OCI-LY7 (cell line): ENCODE measurements around the gene UNC5A. TPM values are rescaled to one million over a fixed set of nuclear protein-coding genes. Genes with fewer than 3 reads are reported as not detected.

ENCODE experiments used
- BruUV-seq: library from RNA; stranded (reverse); fragments of 400-500 nt; replicated peaks from 2 replicates; lab custom pipeline; 2021; lab: Mats Ljungman, UMichigan
- CTCF ChIA-PET: fragments of 300-600 bp; sonication (Branson Sonifier 250); formaldehyde crosslinking; loops from one replicate; lab custom pipeline; 2022; ENCODE audit warnings: antibody characterized with exemption; ENCODE audit not compliant: unreplicated experiment; lab: Charles Lee
- POLR2A ChIA-PET: fragments of 300-600 bp; sonication (Branson Sonifier 250); formaldehyde crosslinking; loops from one replicate; lab custom pipeline; 2022; ENCODE audit warnings: antibody characterized with exemption; lab: Charles Lee
- DNase-seq: peaks from one replicate; pipeline ENCODE4 v3.0.0-alpha.2; 2015; ENCODE audit warnings: low spot score
- H2AFZ ChIP-seq: fragments of 200-600 bp; sonication (generic), shearing (Covaris generic); 2 replicates; pipeline ENCODE4 v1.6.1; 2014; ENCODE audit warnings: mild to moderate bottlenecking, antibody characterized with exemption, low read length, moderate library complexity
- H3K27ac ChIP-seq: fragments of 200-600 bp; sonication (generic); 2 replicates; pipeline ENCODE4 v1.5.1; 2014; ENCODE audit warnings: mixed run types, low read depth, mild to moderate bottlenecking, moderate library complexity, low read length, inconsistent platforms; ENCODE audit not compliant: poor library complexity, severe bottlenecking
- H3K36me3 ChIP-seq: fragments of 200-600 bp; sonication (generic); 2 replicates; pipeline ENCODE4 v1.6.1; 2014; ENCODE audit warnings: mild to moderate bottlenecking, antibody characterized with exemption, low read length, moderate library complexity, mixed read lengths; ENCODE audit not compliant: insufficient read depth
- H3K4me1 ChIP-seq: fragments of 200-600 bp; sonication (generic); 2 replicates; pipeline ENCODE4 v1.5.1; 2014; ENCODE audit warnings: mild to moderate bottlenecking, low read length; ENCODE audit not compliant: insufficient read depth, poor library complexity, severe bottlenecking
- H3K4me2 ChIP-seq: fragments of 200-600 bp; sonication (generic); 2 replicates; pipeline ENCODE4 v1.6.1; 2014; ENCODE audit warnings: mild to moderate bottlenecking, low read length
- H3K4me3 ChIP-seq: fragments of 200-600 bp; sonication (generic); 2 replicates; pipeline ENCODE4 v1.5.1; 2014; ENCODE audit warnings: mild to moderate bottlenecking, low read depth, low read length; ENCODE audit not compliant: poor library complexity, severe bottlenecking
- H3K79me2 ChIP-seq: fragments of 200-600 bp; sonication (generic); 2 replicates; pipeline ENCODE4 v1.6.1; 2016; ENCODE audit warnings: low read depth, mild to moderate bottlenecking, low read length, moderate library complexity, mixed read lengths; ENCODE audit not compliant: insufficient read depth
- H3K9me2 ChIP-seq: fragments of 200-600 bp; sonication (generic); 2 replicates; pipeline ENCODE4 v1.6.1; 2016; ENCODE audit warnings: mild to moderate bottlenecking, low read length, mixed read lengths; ENCODE audit not compliant: insufficient read depth
- H3K9me3 ChIP-seq: fragments of 200-600 bp; sonication (generic); 2 replicates; pipeline ENCODE4 v1.6.1; 2014; ENCODE audit warnings: mild to moderate bottlenecking, mixed run types, low read length, mixed read lengths
- H4K20me1 ChIP-seq: fragments of 200-600 bp; sonication (generic); 2 replicates; pipeline ENCODE4 v1.6.1; 2014; ENCODE audit warnings: mild to moderate bottlenecking, antibody characterized with exemption, low read length, moderate library complexity, mixed read lengths; ENCODE audit not compliant: insufficient read depth
- EZH2phosphoT487 ChIP-seq: fragments of 200-600 bp; sonication (generic); IDR thresholded peaks from 2 replicates; pipeline ENCODE4 v1.6.1; 2018; ENCODE audit warnings: low read depth, borderline replicate concordance, mild to moderate bottlenecking, mixed run types, antibody characterized with exemption, low read length, moderate library complexity, mixed read lengths
- intact Hi-C: fragments of 100-400 bp; cut with micrococcal nuclease; formaldehyde crosslinking; loops from one replicate; pipeline ENCODE4 v1.10.0; 2022; ENCODE audit not compliant: unreplicated experiment
- total RNA-seq, 2 experiments: library from RNA; depleted of rRNA in 1 of 2; stranded (reverse); fragments of >200 nt in 1 of 2; shearing (Covaris generic) in 1 of 2; gene quantifications; 2 replicates each; pipeline ENCODE4 v1.2.3, GENCODE V29; 2014 to 2022
- TF ChIP-seq, protein P1 (sequence below): fragments of 200-600 bp; sonication (generic); conservative IDR thresholded peaks from 2 replicates; pipeline ENCODE4 v1.5.1; 2014; ENCODE audit warnings: mild to moderate bottlenecking, antibody characterized with exemption, low read length, moderate library complexity, mixed read lengths

The UNC5A gene
- total RNA-seq, 2 experiments from 2014 or later: not detected

GRCh38 chr5:176827736-176828414 is 17.5 kb downstream of the UNC5A start:
- H3K79me2 ChIP-seq: no peaks in the 10 kb centered on the region
- no peaks in the 10 kb centered on the region for H3K4me1 ChIP-seq
- no peaks in the 10 kb centered on the region for H3K36me3 ChIP-seq
- DNase-seq: no peak
- no TSS peak for BruUV-seq
- no peak overlapping the region for H3K27ac ChIP-seq
- H2AFZ ChIP-seq: no peak overlapping the region
- no peaks in the 10 kb centered on the region for H4K20me1 ChIP-seq
- TF ChIP-seq EZH2phosphoT487: no peak
- TF ChIP-seq, protein P1, sequence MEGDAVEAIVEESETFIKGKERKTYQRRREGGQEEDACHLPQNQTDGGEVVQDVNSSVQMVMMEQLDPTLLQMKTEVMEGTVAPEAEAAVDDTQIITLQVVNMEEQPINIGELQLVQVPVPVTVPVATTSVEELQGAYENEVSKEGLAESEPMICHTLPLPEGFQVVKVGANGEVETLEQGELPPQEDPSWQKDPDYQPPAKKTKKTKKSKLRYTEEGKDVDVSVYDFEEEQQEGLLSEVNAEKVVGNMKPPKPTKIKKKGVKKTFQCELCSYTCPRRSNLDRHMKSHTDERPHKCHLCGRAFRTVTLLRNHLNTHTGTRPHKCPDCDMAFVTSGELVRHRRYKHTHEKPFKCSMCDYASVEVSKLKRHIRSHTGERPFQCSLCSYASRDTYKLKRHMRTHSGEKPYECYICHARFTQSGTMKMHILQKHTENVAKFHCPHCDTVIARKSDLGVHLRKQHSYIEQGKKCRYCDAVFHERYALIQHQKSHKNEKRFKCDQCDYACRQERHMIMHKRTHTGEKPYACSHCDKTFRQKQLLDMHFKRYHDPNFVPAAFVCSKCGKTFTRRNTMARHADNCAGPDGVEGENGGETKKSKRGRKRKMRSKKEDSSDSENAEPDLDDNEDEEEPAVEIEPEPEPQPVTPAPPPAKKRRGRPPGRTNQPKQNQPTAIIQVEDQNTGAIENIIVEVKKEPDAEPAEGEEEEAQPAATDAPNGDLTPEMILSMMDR: no peak
- intact Hi-C loops: no loop called here
- no peaks in the 10 kb centered on the region for H3K9me2 ChIP-seq
- CTCF ChIA-PET: interaction anchor here (0.5 kb wide), 1 partner anchor 99 kb away, joined by 3 read pairs; no protein-coding TSS in a partner anchor
- POLR2A ChIA-PET: no interaction called here
- no peak overlapping the region for H3K4me2 ChIP-seq
- H3K4me3 ChIP-seq: no peak overlapping the region
- H3K9me3 ChIP-seq: no peaks in the 10 kb centered on the region

DNA sequence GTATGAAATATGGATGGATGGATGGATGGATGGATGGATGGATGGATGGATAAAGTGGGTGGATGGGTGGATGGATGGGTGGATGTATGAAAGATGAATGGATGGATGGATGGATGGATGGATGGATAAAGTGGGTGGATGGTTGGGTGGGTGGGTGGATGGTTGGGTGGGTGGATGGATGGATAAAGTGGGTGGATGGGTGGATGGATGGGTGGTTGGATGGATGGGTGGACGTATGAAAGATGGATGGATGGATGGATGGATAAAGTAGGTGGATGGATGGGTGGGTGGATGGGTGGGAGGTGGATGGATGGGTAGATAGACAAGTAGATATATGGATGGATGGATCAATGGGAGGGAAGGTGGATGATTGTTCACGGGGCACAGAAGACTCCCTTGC is 19.0 kb downstream of the UNC5A start:
- no peak for DNase-seq
- BruUV-seq: no TSS peak
- no peak overlapping the region for H3K4me3 ChIP-seq
- intact Hi-C loops: no loop called here
- ChIA-PET POLR2A (no interaction called here), CTCF (no interaction called here)
- H3K27ac ChIP-seq: no peak overlapping the region
- no peaks in the 10 kb centered on the region for H3K79me2 ChIP-seq
- no peak overlapping the region for H2AFZ ChIP-seq
- no peaks in the 10 kb centered on the region for H3K36me3 ChIP-seq
- no peaks in the 10 kb centered on the region for H3K4me1 ChIP-seq
- TF ChIP-seq, protein P1: no peak
- TF ChIP-seq EZH2phosphoT487: no peak
- no peaks in the 10 kb centered on the region for H4K20me1 ChIP-seq
- no peak overlapping the region for H3K4me2 ChIP-seq
- no peaks in the 10 kb centered on the region for H3K9me2 ChIP-seq
- no peaks in the 10 kb centered on the region for H3K9me3 ChIP-seq

- CTCF ChIA-PET: no interaction called here
- no TSS peak for BruUV-seq
- Histone ChIP-seq H3K9me3 (no peaks in the 10 kb centered on the region), H3K4me1 (no peaks in the 10 kb centered on the region), H3K4me3 (no peak overlapping the region), H4K20me1 (no peaks in the 10 kb centered on the region), H3K36me3 (no peaks in the 10 kb centered on the region), H3K27ac (no peak overlapping the region), H3K4me2 (no peak overlapping the region), H3K79me2 (no peaks in the 10 kb centered on the region), H2AFZ (no peak overlapping the region), H3K9me2 (no peaks in the 10 kb centered on the region)
- POLR2A ChIA-PET: no interaction called here
- intact Hi-C loops: no loop called here
- TF ChIP-seq, protein P1: no peak
- TF ChIP-seq EZH2phosphoT487: no peak
- DNase-seq: no peak
These were observed 20.1 kb downstream of the UNC5A start for GRCh38 chr5:176830422-176830994.
